Mucosa of descending colon (tissue), 3 donors: Measurements from ENCODE around the gene NEURL1B. TPM values are rescaled to one million over a fixed set of nuclear protein-coding genes. Genes with fewer than 3 reads are reported as not detected.

Source experiments
- ATAC-seq: fragments of 200-7000 bp; cut with Tn5 transposase; one replicate; pipeline ENCODE4 v1.9.1; 2020; ENCODE audit warnings: mild to moderate bottlenecking, moderate library complexity
- DNase-seq, 3 donors: peaks; one replicate each; pipeline ENCODE4 v3.0.0-alpha.2; 2020
- H3K36me3 ChIP-seq: fragments of 200-600 bp; one replicate; pipeline ENCODE4 v1.8.0; 2021; ENCODE audit warnings: low read depth, mild to moderate bottlenecking
- H3K4me1 ChIP-seq: fragments of 200-600 bp; one replicate; pipeline ENCODE4 v1.8.0; 2021; ENCODE audit warnings: low read depth, mild to moderate bottlenecking
- H3K4me3 ChIP-seq: fragments of 200-600 bp; one replicate; pipeline ENCODE4 v1.8.0; 2021; ENCODE audit warnings: mild to moderate bottlenecking
- H3K9me3 ChIP-seq: fragments of 200-600 bp; one replicate; pipeline ENCODE4 v1.8.0; 2021; ENCODE audit warnings: mild to moderate bottlenecking
- intact Hi-C, 2 donors: fragments of 100-400 bp; cut with DNase I in 1 of 2; cut with micrococcal nuclease in 1 of 2; formaldehyde crosslinking; loops; one replicate each; pipeline versions ENCODE4 v1.11.0 to v1.11.1; 2022; cut with DNase I, micrococcal nuclease
- total RNA-seq, 3 donors: library from RNA; stranded (reverse); fragmentation: NEBNext Ultra II Directional in 2 of 3; extraction: Animal tissue kit (Norgen Biotek cat#: 25700) in 2 of 3; gene quantifications; one replicate each; pipeline versions ENCODE4 v1.2.1 to v1.2.4, GENCODE V29; 2021 to 2023
- TF ChIP-seq, protein P1 (sequence below): fragments of 200-600 bp; IDR thresholded peaks from one replicate; pipeline ENCODE4 v1.8.0; 2022; ENCODE audit warnings: antibody characterized with exemption, mild to moderate bottlenecking
- donor health status: DM: no; HTN: no; CAD: no; lungs with moderate emphysema.
- donor health status: DM: no; HTN: no; CAD: no.
- donor health status: DM: no; HTN: yes; CAD: no.

Gene NEURL1B
- total RNA-seq, 3 donors from 2014 or later: 65.7 to 97.6 (median 96.6) TPM

DNA sequence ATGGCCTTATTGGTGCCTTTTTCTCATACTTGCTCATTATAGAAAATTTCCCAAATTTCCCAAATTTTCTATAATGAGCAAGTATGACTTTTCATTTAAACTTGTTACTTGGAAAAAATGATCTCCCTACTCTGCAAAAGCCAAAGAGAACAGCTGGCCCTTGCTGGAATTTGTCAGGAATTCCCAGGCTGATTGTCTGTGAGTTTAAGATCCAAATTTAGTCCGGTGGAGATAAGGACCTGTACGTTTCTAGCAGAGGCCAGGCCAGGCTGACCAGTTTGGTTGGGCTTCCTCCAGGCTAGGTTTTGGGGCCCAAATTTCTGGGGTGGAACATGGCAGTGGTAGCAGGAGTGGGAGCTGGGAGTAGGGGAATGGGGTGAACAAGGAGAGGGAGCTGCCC is 51.9 kb downstream of the NEURL1B start:
- TF ChIP-seq, protein P1, sequence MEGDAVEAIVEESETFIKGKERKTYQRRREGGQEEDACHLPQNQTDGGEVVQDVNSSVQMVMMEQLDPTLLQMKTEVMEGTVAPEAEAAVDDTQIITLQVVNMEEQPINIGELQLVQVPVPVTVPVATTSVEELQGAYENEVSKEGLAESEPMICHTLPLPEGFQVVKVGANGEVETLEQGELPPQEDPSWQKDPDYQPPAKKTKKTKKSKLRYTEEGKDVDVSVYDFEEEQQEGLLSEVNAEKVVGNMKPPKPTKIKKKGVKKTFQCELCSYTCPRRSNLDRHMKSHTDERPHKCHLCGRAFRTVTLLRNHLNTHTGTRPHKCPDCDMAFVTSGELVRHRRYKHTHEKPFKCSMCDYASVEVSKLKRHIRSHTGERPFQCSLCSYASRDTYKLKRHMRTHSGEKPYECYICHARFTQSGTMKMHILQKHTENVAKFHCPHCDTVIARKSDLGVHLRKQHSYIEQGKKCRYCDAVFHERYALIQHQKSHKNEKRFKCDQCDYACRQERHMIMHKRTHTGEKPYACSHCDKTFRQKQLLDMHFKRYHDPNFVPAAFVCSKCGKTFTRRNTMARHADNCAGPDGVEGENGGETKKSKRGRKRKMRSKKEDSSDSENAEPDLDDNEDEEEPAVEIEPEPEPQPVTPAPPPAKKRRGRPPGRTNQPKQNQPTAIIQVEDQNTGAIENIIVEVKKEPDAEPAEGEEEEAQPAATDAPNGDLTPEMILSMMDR: no peak
- no peak overlapping the region for H3K4me3 ChIP-seq
- no peak for DNase-seq
- H3K36me3 ChIP-seq: no peaks in the 10 kb centered on the region
- intact Hi-C loops: no loop called here
- no peak for ATAC-seq
- H3K4me1 ChIP-seq: peaks cover 12% of the 10 kb centered on the region
- no peaks in the 10 kb centered on the region for H3K9me3 ChIP-seq

DNA sequence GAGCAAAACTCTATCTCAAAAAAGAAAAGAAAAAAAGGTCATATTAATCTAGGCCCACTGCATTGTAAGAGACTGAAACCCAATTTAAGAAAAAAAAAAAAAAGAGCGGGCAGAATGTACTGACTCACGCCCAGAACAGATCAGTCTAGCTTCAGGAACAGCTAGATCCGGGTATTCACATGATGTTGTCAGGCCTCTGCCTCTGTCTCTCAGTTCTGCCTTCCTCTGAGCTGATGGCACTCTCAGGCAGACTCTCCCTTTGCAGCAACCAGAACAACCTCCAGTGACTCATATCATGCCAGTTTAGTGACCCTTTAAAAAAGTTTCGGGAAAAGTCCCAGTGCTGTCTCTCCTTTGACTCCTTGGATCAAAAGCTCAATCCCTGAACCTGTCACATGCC is 53.0 kb downstream of the NEURL1B start:
- no peak for DNase-seq
- H3K4me1 ChIP-seq: peaks cover 1% of the 10 kb centered on the region
- no peak for ATAC-seq
- intact Hi-C loops: no loop called here
- TF ChIP-seq, protein P1: no peak
- no peak overlapping the region for H3K4me3 ChIP-seq
- H3K9me3 ChIP-seq: no peaks in the 10 kb centered on the region
- H3K36me3 ChIP-seq: no peaks in the 10 kb centered on the region

DNA sequence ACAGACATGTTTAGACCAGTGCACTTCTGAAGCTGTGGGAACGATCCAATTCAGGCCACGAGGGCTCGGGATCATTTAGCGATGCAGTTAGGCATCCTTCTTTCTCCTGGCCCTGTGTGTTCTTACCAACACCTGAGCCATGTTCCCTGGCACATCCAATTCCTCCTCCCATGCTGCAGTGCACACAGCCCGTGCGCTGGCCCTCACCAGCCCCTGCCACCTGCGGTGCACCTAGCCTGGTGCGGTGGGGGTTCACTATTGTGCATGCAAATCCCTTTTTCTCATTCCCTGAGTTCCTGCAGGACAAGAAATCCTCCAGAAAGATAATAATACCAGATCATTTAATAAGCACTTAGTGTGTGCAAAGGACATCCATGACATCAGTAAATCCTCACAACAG is 53.5 kb downstream of the NEURL1B start:
- Histone ChIP-seq H3K9me3 (no peaks in the 10 kb centered on the region), H3K4me3 (no peak overlapping the region), H3K36me3 (no peaks in the 10 kb centered on the region), H3K4me1 (no peaks in the 10 kb centered on the region)
- no peak for ATAC-seq
- peak in 1 of 3 donors; percentile 31 for DNase-seq
- intact Hi-C loops: no loop called here
- TF ChIP-seq, protein P1: no peak

DNA sequence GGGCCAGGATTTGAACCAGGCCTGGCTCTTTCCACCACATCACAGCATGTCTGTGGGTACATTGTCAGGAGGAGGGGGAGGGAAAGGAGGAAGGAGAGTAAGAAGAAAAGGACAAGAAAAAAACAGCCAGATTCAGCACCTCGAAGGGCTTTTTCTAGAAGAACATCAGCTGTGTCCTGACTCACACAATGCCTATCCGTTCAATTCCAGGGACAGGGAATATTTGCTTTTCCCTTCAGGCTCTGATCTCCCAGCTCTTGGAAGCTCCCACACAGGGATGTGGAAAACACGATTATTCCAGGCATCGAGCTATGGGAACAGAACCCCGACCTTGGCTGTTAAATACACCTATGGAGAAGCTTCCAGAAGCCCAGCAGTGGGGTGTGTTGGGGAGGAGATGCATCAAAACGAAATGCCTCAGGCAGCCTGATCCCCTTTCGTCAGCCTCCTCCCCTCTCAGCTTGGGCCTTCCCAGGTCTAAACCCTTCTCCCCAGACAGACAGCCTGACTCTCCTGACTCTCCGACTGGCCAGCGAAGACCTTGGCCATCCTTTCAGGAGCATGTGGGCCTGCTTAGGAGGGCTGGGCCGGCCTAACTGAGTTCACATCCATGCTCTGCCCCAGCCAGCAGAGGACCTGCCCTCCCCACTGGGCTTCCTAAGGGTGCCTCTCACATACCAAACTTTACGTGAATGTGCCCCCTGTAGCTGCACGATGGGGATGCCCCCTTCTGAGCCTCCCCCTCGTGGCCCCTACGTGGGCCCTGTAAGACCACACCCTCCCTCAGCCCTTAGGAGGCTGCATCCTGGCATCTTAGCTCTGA is 54.4 kb downstream of the NEURL1B start:
- Histone ChIP-seq H3K4me1 (no peaks in the 10 kb centered on the region), H3K4me3 (no peak overlapping the region), H3K36me3 (no peaks in the 10 kb centered on the region), H3K9me3 (no peaks in the 10 kb centered on the region)
- TF ChIP-seq, protein P1: no peak
- intact Hi-C loops: loop anchor here (2.0 to 5.0 kb wide), 2 partner anchors 217 to 218 kb away; no protein-coding TSS in a partner anchor
- no peak for ATAC-seq
- peak in 1 of 3 donors; percentile 46 for DNase-seq

DNA sequence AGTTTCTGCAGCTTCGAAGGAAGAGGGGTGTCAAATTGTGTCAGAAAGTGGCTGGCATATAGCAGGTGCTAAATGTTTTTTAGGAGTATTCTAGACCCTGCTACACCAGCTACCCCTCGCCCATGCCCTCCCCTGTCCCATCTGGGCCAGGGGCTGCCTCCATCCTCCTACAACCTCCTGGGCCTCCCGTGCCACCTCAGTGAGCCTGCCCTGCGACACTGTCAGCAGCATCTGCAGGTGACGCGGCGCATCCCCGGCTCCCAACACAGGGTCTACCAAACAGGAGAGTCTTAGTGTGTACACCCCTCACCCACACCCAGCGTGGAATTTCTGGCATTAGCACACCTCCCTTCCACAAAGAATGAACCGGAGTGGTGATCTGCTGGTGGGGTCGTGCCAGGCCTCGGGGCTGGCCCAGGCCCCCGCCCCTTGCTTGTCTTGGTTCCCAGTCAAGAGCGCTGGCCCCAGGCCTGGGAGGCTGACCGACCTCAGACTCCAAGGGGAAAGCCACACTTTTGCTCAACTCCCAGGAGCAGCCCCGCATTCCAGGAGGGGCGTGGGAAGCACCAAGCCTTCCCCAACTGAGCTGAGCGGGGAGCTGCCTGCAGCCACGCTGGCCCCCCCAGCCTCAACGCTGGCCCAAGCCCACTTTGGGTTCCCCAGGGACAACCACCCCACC is 55.2 kb downstream of the NEURL1B start:
- H3K9me3 ChIP-seq: no peaks in the 10 kb centered on the region
- DNase-seq (peak in 1 of 3 donors; percentile 63), ATAC-seq (no peak)
- no peaks in the 10 kb centered on the region for H3K4me1 ChIP-seq
- TF ChIP-seq, protein P1: no peak
- intact Hi-C loops: loop anchor here (2.0 to 5.0 kb wide), 2 partner anchors 218 to 219 kb away; no protein-coding TSS in a partner anchor
- H3K36me3 ChIP-seq: no peaks in the 10 kb centered on the region
- no peak overlapping the region for H3K4me3 ChIP-seq
